A549 (cell line): Measurements from ENCODE around the gene PRODH.

Experiments
- BHLHE40 ChIP-seq: IDR thresholded peaks from 2 replicates; pipeline ENCODE4 v1.6.1; 2012; ENCODE audit warnings: low read depth, low read length, inconsistent platforms
- CEBPB ChIP-seq, 2 experiments: fragments of >200 bp in 1 of 2; sonication (Bioruptor Twin) in 1 of 2; formaldehyde crosslinking in 1 of 2; IDR thresholded peaks; 2 replicates each; pipeline ENCODE4 v1.6.1; 2012 to 2016
- CTCF ChIP-seq: fragments of >200 bp; sonication (Bioruptor Twin); formaldehyde crosslinking; IDR thresholded peaks from 3 replicates; pipeline ENCODE4 v1.5.1; 2016
- EHF ChIP-seq: fragments of 250-450 bp; sonication (Bioruptor Pico); IDR thresholded peaks from 2 replicates; pipeline ENCODE4 v1.5.0; 2020; ENCODE audit warnings: mild to moderate bottlenecking
- ESRRA ChIP-seq: fragments of 150-350 bp; IDR thresholded peaks from 2 replicates; pipeline ENCODE4 v1.6.1; 2014; ENCODE audit warnings: mild to moderate bottlenecking, low read length, borderline replicate concordance
- JUNB ChIP-seq: fragments of >200 bp; sonication (Bioruptor Twin); formaldehyde crosslinking; IDR thresholded peaks from 2 replicates; pipeline ENCODE4 v1.6.1; 2016
- MAX ChIP-seq: IDR thresholded peaks from 2 replicates; pipeline ENCODE4 v1.6.1; 2012
- POLR2A ChIP-seq: IDR thresholded peaks from 2 replicates; pipeline ENCODE4 v1.6.1; 2012; ENCODE audit warnings: mild to moderate bottlenecking, low read length
- RFX5 ChIP-seq: fragments of 450-650 bp; IDR thresholded peaks from 2 replicates; pipeline ENCODE4 v1.7.1; 2014; ENCODE audit warnings: antibody characterized with exemption, mild to moderate bottlenecking, moderate library complexity

DNA sequence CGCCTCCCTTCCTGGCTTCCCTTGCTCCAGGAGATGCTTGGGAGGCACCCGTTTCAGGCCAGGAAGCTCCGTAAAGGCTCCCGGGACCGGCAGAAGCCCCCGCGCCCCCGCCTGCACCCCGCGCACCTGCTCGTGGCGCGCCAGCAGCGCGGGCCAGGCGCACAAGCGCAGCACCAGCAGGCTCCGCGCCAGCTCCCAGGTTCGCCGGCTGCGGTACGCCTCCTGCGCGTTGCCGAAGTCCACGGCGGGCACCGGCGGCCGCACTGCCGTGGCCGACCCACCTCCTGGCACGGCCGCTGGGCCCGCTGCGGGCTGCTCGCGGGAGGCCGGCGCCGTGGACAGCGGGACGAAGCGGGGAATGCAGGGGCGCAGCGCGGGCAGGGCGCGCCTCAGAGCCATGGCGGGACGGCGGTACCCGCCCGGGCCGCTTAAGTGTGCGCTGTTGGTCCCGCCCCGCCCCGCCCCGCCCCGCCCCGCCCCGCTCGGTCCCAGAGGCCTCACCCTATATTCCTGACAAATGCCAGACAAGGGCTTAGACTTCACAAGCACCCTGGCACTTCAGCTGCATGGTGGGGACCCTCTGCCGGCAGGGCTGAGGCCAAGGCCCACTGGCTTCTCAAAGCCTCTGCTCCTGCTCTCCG is at the start of gene PRODH:
- no peak for TF ChIP-seq CTCF
- no peak for TF ChIP-seq RFX5
- TF ChIP-seq POLR2A: no peak
- no peak for TF ChIP-seq MAX
- no peak for TF ChIP-seq ESRRA
- no peak for TF ChIP-seq CEBPB (IDR thresholded peaks at IDR 0.05)
- TF ChIP-seq JUNB: no peak
- TF ChIP-seq EHF: no peak
- TF ChIP-seq BHLHE40: no peak
